Colon (tissue), 2 donors: ENCODE data around the gene ST6GALNAC6.
"Not testable (repeated sequence)": the region's sequence is repeated elsewhere in the genome, so short reads cannot be mapped to it uniquely, and the experiment has no call there.

Experiments used
- FAIRE-seq: peaks from 2 replicates; lab custom pipeline; 2012; peaks lifted over from hg19 to GRCh38; lab: Jason Lieb, UNC
- donor health status: control.
- donor health status: control.

ST6GALNAC6 gene

DNA sequence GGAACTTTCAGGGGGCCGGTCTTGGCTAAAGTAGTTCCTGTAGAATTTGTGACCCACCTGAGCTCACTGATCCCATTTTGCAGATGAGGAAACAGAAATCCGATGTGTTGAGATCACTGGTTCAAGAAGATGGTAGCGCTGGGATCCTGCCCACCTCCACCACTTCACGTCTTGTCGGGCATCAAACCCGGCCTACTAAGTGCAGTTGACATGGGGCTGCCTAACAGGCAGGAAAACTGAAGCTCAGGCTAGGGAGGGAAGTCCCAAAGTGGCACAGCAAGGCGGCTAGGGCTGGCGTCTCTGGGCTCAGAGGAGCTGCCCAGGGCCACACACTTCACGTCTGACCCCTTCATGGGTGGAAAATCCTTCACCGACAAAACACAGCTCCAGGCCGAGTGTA lies 44.4 kb downstream of the ST6GALNAC6 start:
- FAIRE-seq: no peak

DNA sequence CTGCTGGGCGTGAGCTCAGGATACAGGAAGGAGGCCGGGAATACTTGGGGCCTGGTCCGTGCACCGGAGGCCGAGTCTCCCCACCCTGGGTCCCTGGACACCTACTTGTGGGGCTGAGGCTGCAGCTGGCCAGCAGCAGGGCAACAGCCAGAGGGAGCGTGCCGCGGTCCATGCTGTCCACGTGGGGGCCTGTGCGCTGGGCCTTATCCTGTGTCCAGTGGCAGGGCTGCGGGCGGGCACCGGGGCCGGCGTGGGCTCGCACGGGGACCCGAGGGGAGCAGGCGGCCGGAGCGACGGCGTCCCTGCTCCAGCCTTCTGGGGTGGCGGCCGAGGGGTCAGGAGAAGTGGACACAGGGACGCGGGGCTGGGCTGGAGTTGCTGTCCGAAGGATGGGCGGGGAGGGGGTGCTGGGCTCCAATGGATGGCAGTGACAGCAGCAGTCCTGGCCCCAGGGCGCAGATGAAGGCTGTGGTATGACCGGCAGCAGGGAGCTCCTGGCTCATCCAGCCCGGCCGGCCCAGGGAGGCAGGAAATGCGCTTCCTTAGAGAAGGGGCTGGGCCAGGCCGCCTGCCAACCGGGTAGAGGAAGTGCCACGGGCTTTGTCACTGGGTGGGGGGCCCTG lies 45.1 kb downstream of the ST6GALNAC6 start, which contains the start of gene ENG:
Gene ENG (minus strand): TSS at position 475 of the 623 bp plus-strand sequence. CDS start 303 bp downstream, at position 172.
- FAIRE-seq: no peak

DNA sequence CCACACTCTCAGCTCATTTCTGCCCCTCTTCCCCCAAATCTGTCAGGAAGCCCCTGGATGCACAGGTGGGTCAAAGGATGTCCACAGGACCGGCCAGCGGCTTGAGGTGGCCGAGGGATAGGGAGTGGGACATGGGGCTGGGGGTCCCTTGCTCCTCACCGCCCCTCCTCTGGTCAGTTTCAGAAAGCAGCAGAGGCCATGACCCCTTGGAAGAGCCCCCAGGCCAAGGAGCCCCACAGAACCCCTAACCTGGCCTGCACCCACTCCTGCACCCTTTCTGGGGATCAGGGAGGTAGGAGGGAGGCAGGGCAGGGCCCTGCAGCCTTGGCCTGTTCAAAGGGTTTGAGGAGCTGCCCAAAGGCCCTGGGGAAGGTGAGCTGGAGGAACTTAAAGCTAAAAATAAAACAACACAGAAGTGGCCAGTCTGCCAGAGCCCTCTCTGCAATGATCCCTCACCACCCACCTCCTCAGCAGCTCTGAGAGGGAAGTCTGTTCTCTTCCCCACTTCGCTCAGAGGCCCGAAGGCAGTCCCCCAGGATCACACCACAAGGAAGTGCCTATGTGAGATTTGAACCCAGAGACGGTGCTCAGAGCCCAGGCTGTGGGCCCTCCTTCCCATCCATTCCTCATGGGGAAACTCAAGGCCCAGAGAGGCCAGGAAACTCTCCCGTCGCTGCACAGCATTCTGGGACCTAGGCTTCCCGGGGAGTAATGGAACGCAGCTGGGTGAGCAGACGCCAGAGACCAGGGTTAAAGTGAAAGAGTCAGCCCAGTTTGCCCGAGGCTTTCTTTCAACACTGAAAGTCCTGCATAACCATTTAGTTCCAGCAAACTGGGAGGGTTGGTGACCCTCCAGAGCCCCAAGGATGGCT lies 45.9 kb downstream of the ST6GALNAC6 start:
- FAIRE-seq: no peak

DNA sequence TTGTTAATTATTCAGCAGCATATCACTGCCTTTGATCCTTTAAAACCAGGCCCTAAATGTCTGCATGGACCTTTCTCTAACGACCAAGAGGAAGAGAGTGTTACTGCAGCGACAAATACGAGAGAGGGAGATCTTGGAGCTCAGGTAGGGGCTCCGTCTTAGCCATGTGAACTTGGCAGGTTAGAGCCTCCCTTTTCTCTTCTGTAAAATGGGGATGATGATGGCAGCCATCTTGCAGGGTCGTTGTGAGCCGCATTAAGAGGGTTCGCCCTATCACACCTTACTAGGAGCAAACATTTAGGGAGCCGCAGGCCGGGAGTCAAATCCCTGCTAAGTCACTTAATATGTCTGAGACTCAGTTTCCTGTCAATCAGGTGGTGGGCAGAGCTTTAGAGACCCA lies 46.6 kb downstream of the ST6GALNAC6 start:
- FAIRE-seq: no peak

DNA sequence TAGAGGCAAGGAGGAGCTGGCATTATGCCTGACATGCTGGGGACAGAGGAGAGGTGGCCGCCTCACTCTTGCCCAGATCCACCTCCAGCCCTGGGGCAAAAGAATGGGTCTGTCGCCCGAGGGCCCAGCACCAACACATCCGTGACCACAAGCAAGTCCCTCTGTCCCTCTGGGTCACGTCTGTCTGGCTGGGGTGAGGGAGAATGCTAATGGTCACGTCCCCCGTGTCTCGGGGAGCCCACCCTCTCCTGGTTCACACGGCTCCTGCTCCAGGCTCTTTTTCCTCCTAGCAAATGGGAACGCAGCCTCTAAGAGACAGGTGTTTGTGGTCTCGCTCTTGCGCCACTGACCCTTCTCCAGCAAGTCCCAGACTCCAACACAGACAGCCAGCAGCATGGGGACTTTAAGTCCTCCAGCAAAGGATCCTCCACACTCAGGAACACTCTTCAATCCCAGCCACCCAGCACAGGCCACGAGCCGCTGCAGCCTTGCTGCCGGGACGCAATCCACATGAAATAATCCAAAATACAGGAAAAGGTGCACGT lies 49.0 kb downstream of the ST6GALNAC6 start:
- FAIRE-seq: no peak

DNA sequence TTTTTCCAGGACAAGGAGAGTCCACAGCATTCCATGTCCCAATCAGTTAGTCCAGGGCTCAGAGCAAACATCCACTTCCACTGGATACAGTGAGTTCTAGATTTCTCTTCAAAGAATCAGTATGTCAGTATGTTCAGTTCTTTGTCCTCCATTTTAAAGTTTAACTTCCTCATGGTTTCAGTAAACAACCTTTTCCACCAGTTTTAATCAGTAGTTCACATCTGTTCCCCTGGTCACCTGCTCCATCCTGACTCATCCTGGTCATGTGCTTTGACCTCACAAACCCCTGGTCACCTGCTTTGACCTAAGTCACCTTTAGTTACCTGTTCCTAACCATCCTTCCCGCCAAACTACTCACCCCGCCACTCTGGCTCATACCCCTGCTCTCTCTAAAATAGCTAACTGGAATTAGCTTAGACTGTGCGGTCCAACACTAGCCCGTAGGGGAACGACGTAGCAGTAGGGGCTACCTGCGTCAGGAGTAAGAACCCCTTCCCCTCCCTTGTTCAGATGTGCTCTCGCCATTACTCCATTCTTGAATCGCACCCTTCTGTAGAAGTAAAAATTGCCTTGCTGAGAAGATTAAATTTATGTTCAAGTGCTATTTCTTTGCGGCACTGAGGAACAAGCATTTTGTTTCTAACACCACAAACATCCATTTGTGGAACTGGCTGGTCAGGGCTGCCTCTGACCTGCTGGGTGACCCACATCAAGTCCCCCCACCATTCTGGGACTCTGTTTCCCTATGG lies 50.5 kb downstream of the ST6GALNAC6 start:
- FAIRE-seq: no peak

DNA sequence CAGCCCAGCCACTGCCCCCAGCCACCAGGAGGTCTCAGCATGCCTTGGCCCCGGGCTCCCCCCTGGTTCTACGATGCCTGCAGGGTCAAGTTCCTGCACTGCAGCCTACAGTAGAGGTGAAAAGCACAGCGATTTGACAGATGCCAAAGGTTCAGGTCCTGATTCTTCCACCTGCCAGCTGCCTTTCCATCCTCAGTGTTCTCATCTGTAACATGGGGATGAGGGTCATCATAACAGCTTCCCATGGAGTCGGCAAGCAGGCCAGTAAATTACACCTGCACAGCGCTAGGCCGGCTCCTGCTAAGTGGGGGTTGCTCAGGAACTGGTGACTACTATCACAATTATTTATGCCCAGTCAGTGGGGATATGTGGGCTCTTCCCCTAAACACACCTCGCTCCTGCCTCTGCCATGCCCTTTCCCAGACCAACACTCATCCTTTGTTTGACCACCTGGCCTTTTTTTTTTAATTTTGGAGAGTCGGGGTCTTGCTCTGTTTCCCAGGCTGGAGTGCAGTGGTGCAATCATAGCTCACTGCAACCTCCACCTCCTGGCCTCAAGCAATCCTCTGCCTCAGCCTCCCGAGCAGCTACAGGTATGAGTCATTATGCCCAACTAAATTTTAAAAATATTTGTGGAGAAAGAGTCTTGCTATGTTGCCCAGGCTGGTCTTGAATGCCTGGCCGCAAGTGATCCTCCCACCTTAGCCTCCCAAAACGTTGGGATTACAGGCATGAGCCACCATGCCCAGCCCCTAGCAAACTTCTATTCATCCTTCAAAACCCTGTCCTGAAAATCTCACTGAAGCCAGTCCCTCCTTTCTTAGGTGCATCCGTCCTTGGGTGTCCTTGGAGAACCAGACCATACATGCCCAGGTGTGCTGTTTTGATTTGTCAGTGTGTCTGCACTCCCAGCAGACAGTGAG lies 51.3 kb downstream of the ST6GALNAC6 start:
- no peak for FAIRE-seq

DNA sequence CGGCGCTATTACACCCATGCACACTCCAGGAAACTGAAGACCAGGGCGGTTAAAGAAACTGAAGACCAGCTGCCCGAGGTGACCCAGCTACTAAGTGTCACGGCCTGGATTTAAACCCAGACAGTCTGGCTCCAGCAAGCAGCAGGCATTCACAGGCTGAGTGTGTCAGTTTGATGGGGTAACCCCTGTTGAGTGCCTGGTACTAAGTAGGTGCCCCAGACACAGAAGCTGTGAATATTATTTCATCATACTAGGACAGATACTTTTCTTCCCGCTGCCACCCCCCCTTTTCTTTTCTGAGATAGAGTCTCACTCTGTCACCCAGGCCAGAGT lies 52.3 kb downstream of the ST6GALNAC6 start:
- FAIRE-seq: no peak

DNA sequence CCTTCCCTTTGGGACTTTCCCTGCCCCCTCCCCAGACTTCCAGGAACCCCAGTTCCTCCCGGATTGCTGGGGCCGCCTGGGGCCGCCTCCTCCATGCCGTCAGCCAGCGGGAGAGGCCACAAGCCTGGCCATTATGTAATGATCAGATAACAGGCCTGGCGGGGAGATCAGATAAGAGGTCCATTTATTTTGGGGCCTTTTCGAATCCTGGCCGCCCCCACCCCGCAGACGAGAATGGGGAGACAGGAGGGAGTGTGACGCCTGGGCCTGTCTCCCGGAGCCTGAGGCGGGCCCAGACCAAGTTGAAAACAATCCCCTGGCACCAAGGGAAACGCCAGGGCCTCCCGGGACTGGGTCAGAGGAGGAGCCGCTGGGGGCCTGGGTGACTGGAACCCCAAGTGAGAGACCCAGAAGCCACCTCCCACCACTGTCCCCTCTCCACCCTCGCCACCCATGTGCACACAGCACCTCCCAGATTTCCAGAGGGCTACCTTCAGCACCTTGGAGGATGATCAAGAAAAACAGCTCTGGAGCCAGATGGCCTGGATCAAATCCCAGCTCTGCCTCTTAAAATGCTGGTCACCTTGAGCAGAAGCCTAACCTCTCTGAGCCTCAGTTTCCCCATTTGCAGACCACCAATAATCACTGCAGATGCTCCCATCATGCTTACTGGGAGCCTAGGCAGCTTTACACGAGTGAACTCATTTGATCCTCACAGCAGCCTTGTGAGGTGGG lies 52.8 kb downstream of the ST6GALNAC6 start:
- FAIRE-seq: no peak

DNA sequence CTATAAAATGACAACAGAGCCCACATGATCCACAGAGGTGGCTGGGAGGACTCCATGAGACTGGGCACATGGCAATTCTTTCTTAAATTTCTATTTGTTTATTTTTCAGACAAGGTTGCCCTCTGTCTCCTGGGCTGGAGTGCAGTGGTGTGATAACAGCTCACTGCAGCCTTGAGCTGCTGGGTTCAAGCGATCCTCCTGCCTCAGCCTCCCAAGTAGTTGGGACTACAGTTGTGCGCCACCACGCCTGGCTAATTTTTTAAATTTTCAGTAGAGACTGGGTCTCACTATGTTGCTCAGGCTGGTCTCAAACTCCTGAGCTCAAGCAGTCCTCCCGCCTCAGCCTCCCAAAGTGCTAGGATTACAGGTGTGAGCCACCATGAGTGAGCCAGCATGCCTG lies 53.8 kb downstream of the ST6GALNAC6 start:
- not testable (repeated sequence) for FAIRE-seq

DNA sequence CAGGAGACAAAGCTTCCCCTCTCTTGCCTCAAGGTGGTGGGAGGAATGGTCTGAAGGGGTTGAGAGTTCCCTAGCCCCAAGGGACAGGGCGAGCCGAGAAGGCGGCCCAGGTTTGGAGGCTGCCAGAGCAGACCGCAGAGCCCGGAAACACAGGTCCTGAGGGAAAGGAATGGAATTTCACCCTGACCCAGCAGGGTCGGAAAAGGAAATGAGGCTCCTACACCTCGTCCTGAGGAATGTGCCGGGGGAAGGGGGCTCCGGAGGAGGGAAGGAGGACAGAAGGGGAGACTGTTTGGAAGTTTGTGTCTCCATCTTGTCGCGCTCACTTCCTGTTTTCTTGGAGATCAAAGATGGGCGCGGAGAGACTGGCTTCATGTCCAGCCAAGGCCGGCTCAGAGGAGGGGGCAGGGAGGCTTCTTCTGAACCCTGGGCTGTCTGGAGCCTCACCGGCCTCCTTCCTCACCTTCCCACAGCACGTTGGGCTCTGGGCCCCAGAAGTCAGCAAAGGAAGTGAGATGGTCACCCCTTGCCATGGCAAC lies 54.5 kb downstream of the ST6GALNAC6 start:
- FAIRE-seq: no peak

DNA sequence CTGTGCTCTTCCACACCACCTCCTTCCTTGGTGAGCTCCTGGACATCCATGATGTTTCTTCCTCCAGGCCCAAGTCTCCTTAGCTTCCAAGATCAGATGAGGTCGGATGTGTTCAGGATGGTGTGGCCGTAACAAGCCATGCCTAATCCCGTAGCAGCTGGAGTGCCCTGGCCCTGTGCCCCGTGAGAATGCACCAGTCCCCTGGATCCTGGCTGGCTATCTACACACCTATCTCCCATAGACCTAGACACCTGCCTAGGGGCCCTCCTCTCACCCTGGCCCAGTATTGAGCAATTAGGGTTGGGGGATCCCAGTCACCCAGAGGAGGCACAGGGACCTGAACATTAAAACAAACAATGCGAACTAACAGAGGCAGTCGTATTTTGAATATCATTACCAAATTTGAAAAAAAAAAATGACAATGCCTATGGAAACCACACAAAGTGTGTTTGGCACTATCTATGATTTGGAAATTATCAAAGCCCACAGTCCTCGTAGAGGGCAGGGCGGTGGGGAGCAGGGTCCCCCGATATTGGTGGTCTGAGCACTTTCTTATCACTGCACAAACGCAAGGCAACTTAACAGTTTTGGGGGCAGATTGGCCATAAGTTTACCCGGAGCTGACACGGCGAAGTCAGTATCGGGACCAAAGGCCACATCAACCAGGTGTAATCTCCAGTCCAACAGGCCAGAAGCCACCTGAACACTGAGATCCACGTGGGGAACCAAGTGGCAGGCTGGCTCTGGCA lies 58.1 kb downstream of the ST6GALNAC6 start:
- FAIRE-seq: no peak

DNA sequence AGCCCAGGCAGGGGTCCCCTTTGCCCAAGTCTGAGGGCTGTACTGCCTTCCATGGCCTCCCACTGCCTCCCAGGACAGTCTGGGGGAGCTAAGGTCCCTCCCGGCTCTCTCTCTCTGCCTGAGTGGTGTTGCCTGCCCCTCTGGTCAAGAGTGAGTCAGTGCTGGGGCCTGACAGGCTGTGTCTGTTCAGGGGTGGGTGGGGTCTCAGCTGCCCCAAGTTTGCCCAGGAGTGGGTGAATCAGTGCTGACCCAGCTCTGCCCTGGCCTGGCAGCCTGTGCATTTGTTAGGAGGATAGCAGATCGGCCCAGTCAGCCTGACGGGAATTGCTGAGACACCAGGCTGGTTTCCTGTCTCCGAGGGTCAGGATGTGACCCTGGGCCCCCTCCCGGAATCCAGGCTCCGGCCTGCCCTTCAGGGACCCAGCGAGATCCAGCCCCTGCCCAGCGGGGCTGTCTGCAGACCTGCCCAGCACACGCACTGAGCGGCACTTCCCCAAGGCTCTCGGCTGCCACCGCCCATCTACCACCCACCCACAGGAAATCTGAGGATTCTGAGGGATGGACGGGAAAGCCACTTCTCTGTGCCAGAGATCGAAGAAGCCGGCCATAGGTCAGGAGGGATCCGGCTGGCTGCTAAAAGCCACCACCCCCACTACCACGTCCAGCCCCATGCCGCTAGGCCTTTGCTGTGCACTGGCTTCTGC lies 60.9 kb downstream of the ST6GALNAC6 start:
- no peak for FAIRE-seq

DNA sequence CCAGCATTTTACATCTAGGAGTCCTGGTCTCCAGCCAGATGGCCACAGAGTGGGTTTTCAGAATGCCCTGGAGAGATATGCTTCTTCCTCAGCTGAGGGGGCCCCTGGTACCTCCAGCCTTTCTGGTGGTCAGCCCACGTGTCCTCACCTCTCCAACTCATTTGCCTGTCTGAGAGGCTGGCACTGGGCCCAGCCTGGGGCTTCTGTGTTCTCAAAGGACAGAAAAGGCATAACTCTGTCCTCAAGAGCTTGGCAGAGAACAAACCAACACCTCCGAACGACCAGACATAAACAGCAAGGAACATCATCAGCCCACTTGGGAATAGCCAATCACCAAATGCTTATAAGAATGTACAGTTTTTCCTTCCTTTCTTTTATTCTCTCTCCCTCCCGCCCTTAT lies 62.1 kb downstream of the ST6GALNAC6 start:
- FAIRE-seq: no peak

DNA sequence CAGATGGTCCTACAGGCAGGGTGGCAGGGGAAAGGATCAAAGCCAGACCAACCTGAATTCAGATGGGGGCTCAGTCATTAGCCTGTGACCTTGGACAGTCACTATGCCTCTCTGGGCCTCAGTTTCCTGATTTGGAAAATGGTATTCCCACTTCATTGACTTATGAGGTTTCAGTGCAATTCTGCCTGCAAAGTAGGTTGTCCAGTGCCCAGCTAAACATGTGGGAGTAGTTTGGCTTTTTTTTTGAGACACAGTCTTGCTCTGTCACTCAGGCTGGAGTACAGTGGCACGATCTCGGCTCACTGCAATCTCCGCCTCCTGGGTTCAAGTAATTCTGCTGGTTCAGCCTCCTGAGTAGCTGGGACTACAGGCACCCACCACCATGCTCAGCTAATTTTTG lies 62.8 kb downstream of the ST6GALNAC6 start:
- not testable (repeated sequence) for FAIRE-seq

DNA sequence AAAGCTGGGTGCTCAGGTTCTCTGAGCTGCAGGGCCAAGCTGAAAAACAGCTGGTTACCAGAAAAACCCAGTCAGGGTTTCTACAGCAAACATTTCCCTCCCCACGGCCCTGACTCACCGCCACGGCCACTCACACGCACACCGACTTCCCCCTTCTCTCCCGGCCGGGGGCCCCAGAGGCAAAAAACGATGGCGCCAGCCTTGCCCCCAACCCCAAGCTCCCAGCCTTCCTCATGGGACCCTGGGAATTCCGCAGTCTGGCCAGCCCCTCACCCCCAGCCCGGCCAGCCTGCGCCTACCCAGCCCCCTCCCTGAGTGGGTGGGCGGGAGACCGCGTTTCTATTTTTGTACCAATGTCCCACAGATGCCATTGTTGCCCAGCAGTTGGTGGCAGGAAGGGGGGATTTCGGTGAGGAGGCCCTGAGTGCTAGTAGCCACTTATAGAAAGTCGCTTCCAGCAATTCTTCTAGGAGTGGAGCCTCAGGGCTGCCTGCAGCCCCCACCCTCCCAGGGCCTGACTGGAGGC lies 63.3 kb downstream of the ST6GALNAC6 start:
- FAIRE-seq: no peak
